ENCODE results near the gene CCNB1. TPM values are rescaled to one million over a fixed set of nuclear protein-coding genes. Genes with fewer than 3 reads are reported as not detected.
"Not testable (repeated sequence)": the region's sequence is repeated elsewhere in the genome, so short reads cannot be mapped to it uniquely, and the experiment has no call there.

CCNB1 gene
- total RNA-seq, 1 donor = 22.4 TPM

DNA sequence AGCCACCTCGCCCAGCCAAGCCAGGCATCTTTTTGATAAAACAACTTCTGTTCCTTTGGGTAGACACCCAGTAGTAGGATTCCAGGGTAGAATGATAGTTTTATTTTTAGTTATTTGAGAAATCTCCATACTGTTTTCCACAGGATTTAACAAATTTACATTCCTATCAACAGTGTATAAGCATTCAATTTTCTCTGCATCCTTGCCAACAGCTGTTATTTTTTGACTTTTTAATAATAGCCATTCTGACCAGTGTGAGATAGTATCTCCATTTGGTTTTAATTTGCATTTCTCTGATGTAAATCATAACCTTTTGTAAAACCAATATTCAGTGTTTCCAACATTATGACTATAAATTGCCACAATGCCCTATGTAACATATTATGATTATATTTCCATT is 28.2 kb upstream of the CCNB1 start:
- peaks cover 4% of the 10 kb centered on the region for H3K9me3 ChIP-seq (ENCODE audit: low read depth, low read length)
- H3K4me1 ChIP-seq (ENCODE audit: insufficient read depth, low read length) = no peaks in the 10 kb centered on the region
- no peaks in the 10 kb centered on the region for H3K27me3 ChIP-seq (ENCODE audit: insufficient read depth, low read length)
- H3K4me3 ChIP-seq (ENCODE audit: insufficient read depth, low read length) = no peak overlapping the region
- no peak overlapping the region for H2AFZ ChIP-seq (ENCODE audit: low read length)
- H3K4me2 ChIP-seq (ENCODE audit: insufficient read depth, low read length) = no peak overlapping the region
- H3K79me2 ChIP-seq (ENCODE audit: insufficient read depth, low read length) = no peaks in the 10 kb centered on the region
- no peaks in the 10 kb centered on the region for H3K36me3 ChIP-seq (ENCODE audit: insufficient read depth, low read length)
- TF ChIP-seq CTCF (IDR thresholded peaks at IDR 0.05; ENCODE audit: extremely low read depth, low read depth, low read length) = no peak
- H4K20me1 ChIP-seq (ENCODE audit: insufficient read depth, low read length) = no peaks in the 10 kb centered on the region
- DNase-seq (ENCODE audit: insufficient read length, low spot score, missing footprints) = no peak
- no peak overlapping the region for H3K27ac ChIP-seq (ENCODE audit: low read depth, low read length)

GRCh38 chr5:69140239-69140638 is 26.7 kb upstream of the CCNB1 start:
- H3K4me1 ChIP-seq (ENCODE audit: insufficient read depth, low read length) = not testable (repeated sequence)

DNA sequence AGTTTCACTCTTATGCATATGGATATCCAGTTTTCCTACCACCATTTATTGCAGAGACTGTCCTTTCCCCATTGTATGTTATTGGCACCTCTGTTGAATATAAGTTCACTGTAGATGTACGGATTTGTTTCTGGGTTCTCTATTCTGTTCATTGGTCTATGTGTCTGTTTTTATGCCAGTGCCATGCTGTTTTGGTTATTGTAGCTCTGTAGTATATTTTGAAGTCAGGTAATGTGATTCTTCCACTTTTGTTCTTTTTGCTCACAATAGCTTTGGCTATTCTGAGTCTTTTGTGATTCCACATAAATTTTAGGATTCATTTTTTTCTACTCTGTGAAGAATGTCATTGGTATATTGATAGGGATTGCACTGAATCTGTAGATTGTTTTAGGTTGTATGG is 26.1 kb upstream of the CCNB1 start:
- H3K4me2 ChIP-seq (ENCODE audit: insufficient read depth, low read length) = no peak overlapping the region
- no peak overlapping the region for H3K27ac ChIP-seq (ENCODE audit: low read depth, low read length)
- no peak overlapping the region for H3K4me3 ChIP-seq (ENCODE audit: insufficient read depth, low read length)
- H2AFZ ChIP-seq (ENCODE audit: low read length) = no peak overlapping the region
- peaks cover 4% of the 10 kb centered on the region for H3K9me3 ChIP-seq (ENCODE audit: low read depth, low read length)
- H3K27me3 ChIP-seq (ENCODE audit: insufficient read depth, low read length) = no peaks in the 10 kb centered on the region
- no peak for TF ChIP-seq CTCF (IDR thresholded peaks at IDR 0.05; ENCODE audit: extremely low read depth, low read depth, low read length)
- no peak for DNase-seq (ENCODE audit: insufficient read length, low spot score, missing footprints)
- no peaks in the 10 kb centered on the region for H3K36me3 ChIP-seq (ENCODE audit: insufficient read depth, low read length)
- H4K20me1 ChIP-seq (ENCODE audit: insufficient read depth, low read length) = no peaks in the 10 kb centered on the region
- no peaks in the 10 kb centered on the region for H3K4me1 ChIP-seq (ENCODE audit: insufficient read depth, low read length)
- H3K79me2 ChIP-seq (ENCODE audit: insufficient read depth, low read length) = no peaks in the 10 kb centered on the region

More at GRCh38 chr5:69140239-69140638, 26.7 kb upstream of the CCNB1 start:
- not testable (repeated sequence) for H3K4me2 ChIP-seq (ENCODE audit: insufficient read depth, low read length); H2AFZ ChIP-seq (ENCODE audit: low read length); H3K9me3 ChIP-seq (ENCODE audit: low read depth, low read length); H3K27ac ChIP-seq (ENCODE audit: low read depth, low read length); H3K4me3 ChIP-seq (ENCODE audit: insufficient read depth, low read length); H3K27me3 ChIP-seq (ENCODE audit: insufficient read depth, low read length); DNase-seq (ENCODE audit: insufficient read length, low spot score, missing footprints); H3K79me2 ChIP-seq (ENCODE audit: insufficient read depth, low read length); H4K20me1 ChIP-seq (ENCODE audit: insufficient read depth, low read length); H3K36me3 ChIP-seq (ENCODE audit: insufficient read depth, low read length)

DNA sequence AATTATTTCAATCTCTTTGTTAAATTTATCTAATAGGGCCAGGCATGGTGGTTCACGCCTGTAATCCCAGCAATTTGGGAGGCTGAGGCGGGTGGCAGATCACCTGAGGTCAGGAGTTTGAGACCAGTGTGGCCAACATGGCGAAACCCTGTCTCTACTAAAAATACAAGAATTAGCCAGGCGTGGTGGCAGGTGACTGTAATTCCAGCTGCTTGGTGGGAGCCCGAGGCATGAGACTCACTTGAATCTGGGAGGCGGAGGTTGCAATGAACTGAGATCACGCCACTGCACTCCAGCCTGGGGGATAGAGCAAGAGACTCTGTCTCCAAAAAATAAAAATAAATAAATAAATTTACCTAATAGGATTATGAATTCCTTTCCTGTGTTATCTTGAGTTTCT is 18.4 kb upstream of the CCNB1 start:
- not testable (repeated sequence) for H4K20me1 ChIP-seq (ENCODE audit: insufficient read depth, low read length); H3K4me2 ChIP-seq (ENCODE audit: insufficient read depth, low read length); H2AFZ ChIP-seq (ENCODE audit: low read length); H3K27me3 ChIP-seq (ENCODE audit: insufficient read depth, low read length); H3K9me3 ChIP-seq (ENCODE audit: low read depth, low read length); DNase-seq (ENCODE audit: insufficient read length, low spot score, missing footprints); H3K27ac ChIP-seq (ENCODE audit: low read depth, low read length); H3K4me1 ChIP-seq (ENCODE audit: insufficient read depth, low read length); H3K79me2 ChIP-seq (ENCODE audit: insufficient read depth, low read length); H3K4me3 ChIP-seq (ENCODE audit: insufficient read depth, low read length); H3K36me3 ChIP-seq (ENCODE audit: insufficient read depth, low read length)

DNA sequence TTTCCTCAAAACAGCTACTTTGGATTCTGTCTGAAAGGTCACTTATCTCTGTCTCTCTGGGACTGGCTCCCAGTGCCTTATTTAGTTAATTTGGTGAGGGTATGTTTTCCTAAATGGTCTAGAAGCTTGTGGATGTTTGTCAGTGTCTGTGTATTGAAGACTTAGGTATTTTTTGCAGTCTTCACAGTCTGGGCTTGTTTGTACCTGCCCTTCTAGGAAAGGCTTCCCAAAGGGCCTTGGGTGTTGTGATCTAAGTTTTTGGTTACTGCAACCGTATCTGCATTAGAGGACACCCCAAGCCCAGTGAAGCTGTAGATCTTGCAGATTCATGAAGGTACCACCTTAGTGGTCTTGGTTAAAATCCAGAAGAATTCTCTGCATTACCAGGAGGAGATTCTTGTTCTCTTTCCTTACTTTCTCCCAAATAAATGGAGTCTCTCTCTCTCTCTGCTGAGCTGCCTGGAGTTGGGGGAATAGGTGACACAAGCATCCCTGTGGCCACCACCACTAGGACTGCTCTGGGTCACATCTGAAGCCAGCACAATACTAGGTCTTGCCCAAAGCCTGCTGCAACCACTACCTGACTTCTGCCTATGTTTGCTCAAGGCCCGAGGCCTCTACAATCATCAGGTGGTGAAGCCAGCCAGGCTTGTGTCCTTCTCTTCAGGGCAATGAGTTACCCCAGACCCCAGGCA is 17.8 kb upstream of the CCNB1 start:
- TF ChIP-seq CTCF (IDR thresholded peaks at IDR 0.05; ENCODE audit: extremely low read depth, low read depth, low read length) = no peak
- Histone ChIP-seq H3K4me3 (ENCODE audit: insufficient read depth, low read length) (no peak overlapping the region), H3K27ac (ENCODE audit: low read depth, low read length) (no peak overlapping the region), H3K4me2 (ENCODE audit: insufficient read depth, low read length) (no peak overlapping the region), H3K27me3 (ENCODE audit: insufficient read depth, low read length) (no peaks in the 10 kb centered on the region), H3K4me1 (ENCODE audit: insufficient read depth, low read length) (no peaks in the 10 kb centered on the region), H2AFZ (ENCODE audit: low read length) (no peak overlapping the region), H3K36me3 (ENCODE audit: insufficient read depth, low read length) (no peaks in the 10 kb centered on the region), H4K20me1 (ENCODE audit: insufficient read depth, low read length) (no peaks in the 10 kb centered on the region), H3K79me2 (ENCODE audit: insufficient read depth, low read length) (no peaks in the 10 kb centered on the region), H3K9me3 (ENCODE audit: low read depth, low read length) (no peaks in the 10 kb centered on the region)
- no peak for DNase-seq (ENCODE audit: insufficient read length, low spot score, missing footprints)

Measured in osteoblast (primary cell).